ENCODE data around the gene DPPA5.
"Not testable (repeated sequence)": the region's sequence is repeated elsewhere in the genome, so short reads cannot be mapped to it uniquely, and the experiment has no call there.

DPPA5 gene

GRCh38 chr6:73308712-73309534 lies 45.2 kb downstream of the DPPA5 start:
- Histone ChIP-seq H3K4me2 (ENCODE audit: low read length) (peak overlapping the region; percentile 89), H3K27ac (ENCODE audit: low read length) (peak overlapping the region; percentile 53), H2AFZ (ENCODE audit: low read depth, low read length) (peak overlapping the region; percentile 81), H4K20me1 (ENCODE audit: insufficient read depth, low read length) (no peaks in the 10 kb centered on the region), H3K9ac (ENCODE audit: low read length) (peak overlapping the region; percentile 87), H3K4me3 (ENCODE audit: low read length) (peak overlapping the region; percentile 81), H3K79me2 (ENCODE audit: low read length) (peaks cover 44% of the 10 kb centered on the region), H3K27me3 (ENCODE audit: low read depth, low read length) (no peaks in the 10 kb centered on the region), H3K4me1 (ENCODE audit: low read length) (peaks cover 21% of the 10 kb centered on the region), H3K9me3 (ENCODE audit: insufficient read depth, low read length) (no peaks in the 10 kb centered on the region), H3K36me3 (replicated peaks; ENCODE audit: low read depth, low read length) (peaks cover 15% of the 10 kb centered on the region)
- TF ChIP-seq, protein P1, sequence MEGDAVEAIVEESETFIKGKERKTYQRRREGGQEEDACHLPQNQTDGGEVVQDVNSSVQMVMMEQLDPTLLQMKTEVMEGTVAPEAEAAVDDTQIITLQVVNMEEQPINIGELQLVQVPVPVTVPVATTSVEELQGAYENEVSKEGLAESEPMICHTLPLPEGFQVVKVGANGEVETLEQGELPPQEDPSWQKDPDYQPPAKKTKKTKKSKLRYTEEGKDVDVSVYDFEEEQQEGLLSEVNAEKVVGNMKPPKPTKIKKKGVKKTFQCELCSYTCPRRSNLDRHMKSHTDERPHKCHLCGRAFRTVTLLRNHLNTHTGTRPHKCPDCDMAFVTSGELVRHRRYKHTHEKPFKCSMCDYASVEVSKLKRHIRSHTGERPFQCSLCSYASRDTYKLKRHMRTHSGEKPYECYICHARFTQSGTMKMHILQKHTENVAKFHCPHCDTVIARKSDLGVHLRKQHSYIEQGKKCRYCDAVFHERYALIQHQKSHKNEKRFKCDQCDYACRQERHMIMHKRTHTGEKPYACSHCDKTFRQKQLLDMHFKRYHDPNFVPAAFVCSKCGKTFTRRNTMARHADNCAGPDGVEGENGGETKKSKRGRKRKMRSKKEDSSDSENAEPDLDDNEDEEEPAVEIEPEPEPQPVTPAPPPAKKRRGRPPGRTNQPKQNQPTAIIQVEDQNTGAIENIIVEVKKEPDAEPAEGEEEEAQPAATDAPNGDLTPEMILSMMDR (IDR thresholded peaks at IDR 0.05; ENCODE audit: low read depth, low read length), result peak; percentile 41; the same call in 1 of the 2 replicates
- no peak for TF ChIP-seq EZH2phosphoT487 (IDR thresholded peaks at IDR 0.05; ENCODE audit: low read depth)

DNA sequence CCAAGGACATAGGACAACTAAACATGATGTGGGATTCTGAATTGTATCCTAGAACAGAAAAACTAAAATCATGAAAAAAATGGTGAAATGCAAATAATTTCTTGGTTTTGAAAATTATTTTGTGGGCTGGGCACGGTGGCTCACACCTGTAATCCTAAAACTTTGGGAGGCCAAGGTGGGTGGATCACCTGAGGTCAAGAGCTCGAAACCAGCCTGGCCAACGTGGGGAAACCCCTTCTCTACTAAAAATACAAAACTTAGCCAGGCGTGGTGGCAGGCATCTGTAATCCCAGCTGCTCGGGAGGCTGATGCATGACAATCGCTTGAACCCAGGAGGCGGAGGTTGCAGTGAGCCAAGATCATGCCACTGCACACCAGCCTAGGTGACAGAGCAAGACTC lies 50.3 kb downstream of the DPPA5 start:
- H3K4me3 ChIP-seq (ENCODE audit: low read length); H4K20me1 ChIP-seq (ENCODE audit: insufficient read depth, low read length); H3K4me2 ChIP-seq (ENCODE audit: low read length); H3K9ac ChIP-seq (ENCODE audit: low read length); H3K9me3 ChIP-seq (ENCODE audit: insufficient read depth, low read length); H3K27me3 ChIP-seq (ENCODE audit: low read depth, low read length); H2AFZ ChIP-seq (ENCODE audit: low read depth, low read length): not testable (repeated sequence)
- Histone ChIP-seq H3K4me1 (ENCODE audit: low read length) (peaks cover 25% of the 10 kb centered on the region), H3K36me3 (replicated peaks; ENCODE audit: low read depth, low read length) (peaks cover 53% of the 10 kb centered on the region), H3K79me2 (ENCODE audit: low read length) (peaks cover 62% of the 10 kb centered on the region), H3K27ac (ENCODE audit: low read length) (peak overlapping the region; percentile 7; the same call in 1 of the 2 replicates)

All from OCI-LY3 (cell line).